Fibroblast of the aortic adventitia (primary cell): ENCODE data around the gene MAP4. TPM values are rescaled to one million over a fixed set of nuclear protein-coding genes. Genes with fewer than 3 reads are reported as not detected.

Experiments used
- DNase-seq: peaks from one replicate; pipeline ENCODE4 v3.0.0-alpha.2; 2010; ENCODE audit warnings: low read depth
- H3K4me3 ChIP-seq: 2 replicates; pipeline ENCODE4 v1.5.1; 2011; ENCODE audit warnings: low read depth, mild to moderate bottlenecking, control low read depth, low read length, moderate library complexity
- CTCF ChIP-seq: IDR thresholded peaks from 2 replicates; pipeline ENCODE4 v1.5.1; 2011; ENCODE audit warnings: mild to moderate bottlenecking, low read length, control low read depth, inconsistent platforms; ENCODE audit not compliant: insufficient read depth
- total RNA-seq: library from RNA; depleted of rRNA; stranded (reverse); fragments of >200 nt; gene quantifications from 2 replicates; pipeline ENCODE4 v1.2.3, GENCODE V29; 2012; ENCODE audit warnings: low replicate concordance

MAP4 gene
- total RNA-seq, 1 donor, result 157 TPM

- no peak for DNase-seq
- no peak for TF ChIP-seq CTCF
- no peak overlapping the region for H3K4me3 ChIP-seq
Measured at GRCh38 chr3:47848599-47849117, 167.6 kb downstream of the MAP4 start.

- no peak for DNase-seq
- no peak for TF ChIP-seq CTCF
- no peak overlapping the region for H3K4me3 ChIP-seq
Measured at GRCh38 chr3:47847801-47848518, 168.3 kb downstream of the MAP4 start.

- DNase-seq, result no peak
- no peak for TF ChIP-seq CTCF
- H3K4me3 ChIP-seq, result no peak overlapping the region
Measured at GRCh38 chr3:47847260-47847659, 169.0 kb downstream of the MAP4 start.

- no peak for DNase-seq
- no peak for TF ChIP-seq CTCF
- H3K4me3 ChIP-seq, result no peak overlapping the region
Measured at GRCh38 chr3:47846880-47847248, 169.4 kb downstream of the MAP4 start.

GRCh38 chr3:47846186-47846879, 169.9 kb downstream of the MAP4 start:
- TF ChIP-seq CTCF, result no peak
- no peak for DNase-seq
- H3K4me3 ChIP-seq, result no peak overlapping the region

- TF ChIP-seq CTCF, result no peak
- DNase-seq, result no peak
- no peak overlapping the region for H3K4me3 ChIP-seq
Measured at GRCh38 chr3:47841786-47842349, 174.3 kb downstream of the MAP4 start.
